Measurements from ENCODE around the gene ZNF48.

Gene ZNF48

DNA sequence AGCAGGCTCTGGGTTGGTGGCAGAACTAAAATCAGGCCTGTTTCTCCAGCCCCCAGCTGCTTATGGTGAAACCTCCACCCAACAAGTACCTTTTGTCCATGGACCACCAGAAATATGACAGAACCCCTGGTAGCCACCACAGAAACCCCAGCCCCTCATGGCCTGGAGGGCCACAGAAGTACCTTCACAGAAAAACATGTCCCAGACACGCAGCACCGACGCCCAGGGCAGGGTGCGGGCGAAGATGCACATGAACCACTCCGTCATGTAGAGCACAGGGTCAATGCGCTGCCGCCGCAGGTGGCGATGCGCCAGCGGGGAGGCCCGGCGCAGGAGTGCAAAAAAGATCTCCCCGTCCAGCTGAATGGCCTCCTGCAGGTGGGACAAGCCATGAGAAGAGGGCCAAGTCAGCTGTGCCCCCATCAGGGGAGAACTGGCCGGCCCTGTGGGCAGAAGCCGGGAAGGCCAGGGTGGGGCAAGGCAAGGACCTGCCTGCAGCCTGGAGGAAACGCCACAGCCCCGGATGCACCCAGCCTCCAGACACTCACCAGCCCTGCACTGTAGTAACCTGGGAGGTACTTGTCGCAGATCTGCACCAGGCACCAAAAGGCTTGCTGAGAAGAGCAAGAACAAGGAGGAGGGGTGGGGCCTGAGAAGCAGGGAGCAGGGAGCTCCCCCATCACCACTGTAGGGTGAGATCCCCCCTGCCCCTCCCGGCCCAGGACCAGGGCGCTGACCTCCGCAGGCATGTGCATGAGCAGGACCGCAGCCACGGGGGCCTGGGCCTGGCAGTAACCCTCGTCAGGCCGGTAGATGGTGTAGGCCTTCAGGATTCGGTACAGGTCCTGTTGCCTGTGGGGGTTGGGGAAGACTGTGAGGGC is 36.0 kb upstream of the ZNF48 start:
- DNase-seq: no peak

DNA sequence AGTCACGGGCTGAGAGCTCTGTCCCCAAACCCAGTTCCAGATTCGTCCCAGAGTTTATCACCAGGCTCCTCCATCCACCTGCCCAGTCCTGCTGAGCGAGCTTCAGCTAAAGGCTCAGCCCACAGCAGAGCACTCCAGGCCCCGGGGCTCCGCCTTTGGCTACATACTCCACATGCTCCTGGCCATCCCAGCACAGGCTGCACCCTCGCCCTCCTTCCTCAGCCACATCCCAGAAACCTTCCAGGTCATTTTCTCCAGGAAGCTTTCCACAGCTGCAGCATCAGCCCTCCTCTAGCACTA is 35.4 kb upstream of the ZNF48 start:
- DNase-seq: no peak

DNA sequence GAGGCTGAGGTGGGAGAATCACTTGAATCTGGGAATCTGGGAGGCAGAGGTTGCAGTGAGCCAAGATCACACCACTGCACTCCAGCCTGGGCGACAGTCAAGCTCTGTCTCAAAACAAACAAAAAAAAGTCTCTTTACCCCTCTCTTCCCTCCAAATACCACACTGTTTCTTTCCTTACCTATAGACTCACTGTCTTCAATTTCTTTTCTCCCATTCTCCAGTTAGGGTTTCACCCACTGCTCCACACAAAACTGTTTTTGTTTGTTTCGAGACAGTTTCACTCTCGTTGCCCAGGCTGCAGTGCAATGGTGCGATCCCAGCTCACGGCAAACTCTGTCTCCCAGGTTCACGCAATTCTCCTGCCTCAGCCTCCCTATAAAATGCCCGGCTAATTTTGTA is 34.0 kb upstream of the ZNF48 start:
- DNase-seq: no peak

DNA sequence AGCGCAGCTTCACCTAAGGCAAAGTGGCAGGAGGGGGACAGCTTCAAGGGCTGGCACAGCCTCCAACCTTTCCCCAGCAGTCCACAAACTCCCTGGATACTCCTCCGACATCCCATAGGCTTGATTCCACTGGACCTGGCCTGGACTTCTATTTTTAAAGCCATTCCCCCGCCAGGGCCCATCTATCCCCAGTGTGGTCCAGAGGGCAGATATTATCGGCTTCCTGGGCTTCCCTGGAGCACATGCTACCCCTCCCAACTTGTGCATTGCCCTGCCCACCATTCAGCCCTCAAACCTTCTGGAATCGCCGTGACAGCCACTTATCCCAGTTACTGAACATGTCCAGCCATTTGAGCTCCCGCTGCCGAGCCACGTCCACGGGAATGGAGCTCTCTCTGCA is 30.0 kb upstream of the ZNF48 start:
- no peak for DNase-seq

DNA sequence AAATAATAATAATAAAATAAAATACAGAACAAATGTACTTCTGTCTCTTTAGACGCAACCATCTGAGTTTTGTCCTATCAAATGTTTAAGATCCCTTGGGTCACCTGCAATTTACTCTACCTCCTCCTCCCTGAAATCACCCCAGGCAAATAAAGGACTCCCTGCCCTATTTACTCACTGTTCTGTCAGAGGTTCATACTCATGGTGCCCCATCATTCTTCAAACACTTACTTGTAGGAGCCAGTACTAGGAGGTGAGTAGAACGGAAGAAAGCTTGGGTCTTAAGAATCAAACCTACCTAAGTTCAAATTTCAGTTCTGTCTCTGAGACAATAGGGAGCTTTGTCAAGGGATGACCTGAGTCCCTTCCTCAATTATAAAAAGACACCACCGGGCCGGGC is 28.7 kb upstream of the ZNF48 start:
- DNase-seq: no peak

DNA sequence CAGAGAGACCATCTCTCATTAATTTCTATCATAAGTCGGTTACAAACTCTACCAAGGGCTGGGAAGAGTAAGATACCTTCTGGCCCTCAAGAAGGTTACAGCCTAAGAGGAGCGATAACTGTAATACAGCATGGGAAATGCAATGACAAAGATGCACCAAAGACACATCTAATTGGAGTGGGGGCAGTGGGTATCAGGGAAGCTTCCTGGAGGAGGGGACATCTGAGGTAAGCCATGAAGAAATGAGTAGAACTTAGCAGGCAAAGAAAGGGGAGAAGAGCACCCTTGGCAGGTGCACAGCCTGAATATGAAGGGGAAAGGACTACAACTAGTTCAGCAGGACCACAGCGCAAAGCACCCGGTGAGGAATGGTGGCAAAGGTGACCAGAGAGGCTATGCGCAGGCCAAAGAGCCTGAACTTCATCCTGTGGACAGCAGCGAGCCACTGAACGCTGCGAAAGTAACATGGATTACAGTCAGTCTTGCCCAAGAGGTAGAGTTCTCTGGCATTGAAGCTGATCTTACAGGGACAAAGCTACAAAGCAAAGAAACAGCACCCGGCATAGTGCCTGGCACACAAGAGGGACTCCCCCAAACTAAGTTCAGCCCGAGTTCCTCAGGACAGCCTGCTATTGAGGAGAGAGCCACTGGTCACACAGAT is 27.7 kb upstream of the ZNF48 start:
- DNase-seq: no peak

DNA sequence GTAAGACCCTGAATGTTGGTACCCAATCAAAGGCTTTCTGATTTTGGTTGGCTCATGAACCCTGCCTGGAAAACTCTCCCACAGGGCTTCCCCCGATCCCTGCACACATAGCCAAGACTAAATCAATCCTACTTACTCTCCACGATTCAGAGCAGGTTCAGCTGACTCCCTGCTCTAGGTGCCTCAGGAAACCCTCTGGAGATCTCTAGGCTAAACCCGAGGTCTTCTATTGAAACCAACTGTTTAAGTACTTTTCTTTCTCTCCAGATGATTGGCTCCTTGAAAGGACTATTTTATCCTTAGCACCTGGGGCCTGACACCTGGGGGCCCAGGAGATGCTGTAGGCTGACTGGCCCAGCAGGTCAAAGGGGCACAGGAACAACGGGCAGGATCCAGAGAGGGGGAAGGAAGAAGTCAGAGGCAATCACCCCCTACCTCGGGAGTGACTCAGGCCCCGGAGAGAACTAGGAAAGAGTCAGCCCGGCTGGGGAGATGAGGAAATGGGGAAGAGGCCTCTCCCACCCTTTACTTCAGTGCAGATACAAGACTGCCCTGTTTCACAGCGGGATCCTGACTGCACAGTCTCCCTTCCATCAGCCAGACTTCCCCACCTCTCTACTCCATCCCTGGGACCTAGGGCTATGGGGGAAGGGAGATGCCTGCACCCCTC is 27.0 kb upstream of the ZNF48 start:
- DNase-seq: peak; percentile 23

DNA sequence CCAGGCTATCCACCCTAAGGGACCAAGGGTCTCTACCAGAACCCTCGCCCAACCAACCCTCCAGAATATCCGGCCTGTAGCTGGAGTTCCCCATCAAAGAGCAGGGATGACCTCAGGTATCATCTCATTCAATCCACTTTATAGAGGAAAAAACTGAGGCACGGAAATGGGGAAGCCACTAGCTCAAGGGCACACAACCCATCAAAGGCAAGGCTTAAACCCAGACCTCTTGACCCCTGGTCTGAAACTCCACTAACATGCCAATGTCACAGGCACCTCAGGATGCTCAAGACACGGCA is 26.5 kb upstream of the ZNF48 start:
- no peak for DNase-seq

DNA sequence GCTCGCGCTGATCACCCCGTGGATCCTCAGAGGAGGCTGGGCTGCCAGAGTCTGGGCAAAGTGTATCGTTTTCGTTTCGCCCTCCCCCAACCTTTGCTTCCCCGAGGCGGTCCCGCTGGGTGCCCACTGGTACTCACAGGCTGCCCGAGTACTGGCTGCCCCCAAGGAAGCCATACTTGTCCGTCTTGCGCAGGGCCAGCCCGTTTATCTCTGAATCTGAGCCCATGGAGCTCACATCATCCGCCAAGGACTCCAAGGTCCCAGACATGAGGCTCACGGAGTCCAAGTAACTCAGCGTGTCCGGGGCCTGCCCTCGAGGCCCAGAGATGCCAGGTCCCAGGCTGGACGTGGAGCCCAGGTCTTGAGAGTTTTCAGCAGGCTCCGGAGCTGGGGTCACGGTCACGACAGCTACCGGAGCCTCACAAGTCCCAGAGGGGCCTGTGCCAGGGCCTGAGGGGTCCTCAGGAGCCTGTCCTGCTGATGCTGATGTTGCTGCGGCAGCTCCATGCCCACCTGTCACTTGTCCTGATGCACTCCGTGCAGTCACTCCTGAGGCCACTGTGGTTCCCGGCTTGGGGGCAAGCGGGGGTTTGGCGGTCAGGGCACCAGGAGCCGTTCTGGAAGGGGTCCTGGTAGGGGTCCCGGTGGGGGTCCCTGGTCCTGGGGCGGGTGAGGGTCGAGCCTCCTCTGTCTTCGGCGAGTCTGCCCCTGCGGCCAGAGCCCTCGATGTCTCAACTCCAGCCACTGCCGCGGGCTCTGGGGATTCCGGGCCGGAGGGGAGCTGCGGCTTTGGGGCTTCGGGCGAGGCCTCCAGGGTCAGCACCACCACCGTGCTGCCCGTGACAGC is 25.9 kb upstream of the ZNF48 start:
- DNase-seq: no peak

DNA sequence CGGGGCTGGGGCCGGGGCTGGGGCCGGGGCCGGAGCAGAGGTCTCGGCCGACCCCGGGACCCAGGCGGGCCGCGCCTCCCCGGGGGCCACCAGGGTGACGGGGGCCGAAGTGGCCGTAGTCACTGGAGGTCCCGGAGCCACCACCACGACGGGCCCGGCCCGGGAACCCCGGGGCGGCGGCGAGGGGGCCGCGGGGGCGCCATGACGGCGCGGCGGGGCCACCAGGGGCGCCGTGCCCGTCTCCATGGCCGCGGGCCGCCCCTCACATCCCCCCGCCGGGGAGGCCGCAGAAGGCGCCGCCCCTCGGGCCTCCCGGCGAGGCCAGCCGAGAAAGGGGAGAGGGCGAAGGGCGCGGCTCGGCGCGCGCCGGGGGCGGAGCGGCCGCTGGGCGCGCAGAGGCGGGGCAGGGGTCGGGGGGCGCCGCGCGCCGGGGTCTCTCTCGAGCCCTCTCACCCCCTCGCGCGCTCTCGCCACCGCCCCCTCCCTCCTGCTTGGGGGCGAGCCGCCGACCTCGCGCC is 25.2 kb upstream of the ZNF48 start:
- DNase-seq: no peak

DNA sequence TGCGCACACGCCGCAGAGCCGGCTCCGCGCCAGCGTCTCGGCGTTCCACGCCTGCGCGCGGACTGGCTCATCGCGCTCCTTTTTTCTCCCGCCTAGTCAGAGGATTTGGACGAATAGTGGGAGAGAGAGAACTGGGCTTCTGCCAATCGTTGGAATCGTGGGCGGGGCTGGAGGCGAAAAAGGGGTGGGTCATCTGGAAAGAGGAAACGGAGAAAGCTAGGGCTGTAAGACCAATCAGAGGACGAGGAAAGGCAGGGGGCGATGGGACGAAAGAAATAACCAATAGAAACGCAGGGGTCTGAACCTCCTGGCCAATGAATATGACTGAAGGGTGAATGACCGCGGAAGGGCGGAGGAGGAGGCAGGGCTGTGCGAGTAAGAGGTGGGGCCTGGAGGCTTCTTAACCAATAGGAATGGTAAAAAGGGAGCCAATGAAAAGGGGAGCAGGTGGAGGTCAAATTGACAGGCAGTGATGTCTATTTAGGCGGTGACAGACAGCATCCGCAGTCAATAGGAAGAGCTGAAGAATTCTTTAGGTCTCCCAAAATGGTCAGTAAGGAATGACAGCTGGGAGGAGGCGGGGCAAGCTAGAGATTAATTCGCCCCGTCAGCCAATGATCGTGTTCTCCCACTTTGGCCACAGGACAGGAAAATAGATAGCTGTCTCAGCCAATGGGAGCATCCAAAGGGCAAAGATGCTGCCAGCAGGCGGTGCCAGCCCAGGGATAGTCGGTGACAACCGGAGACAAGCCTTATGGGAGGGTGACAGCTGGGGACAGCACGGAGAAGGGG is 24.6 kb upstream of the ZNF48 start, which contains the start of gene TBC1D10B:
Gene TBC1D10B (minus strand): TSS at position 39 of the 792 bp plus-strand sequence. CDS start 311 bp downstream, outside the sequence.
- DNase-seq: peak; percentile 100

DNA sequence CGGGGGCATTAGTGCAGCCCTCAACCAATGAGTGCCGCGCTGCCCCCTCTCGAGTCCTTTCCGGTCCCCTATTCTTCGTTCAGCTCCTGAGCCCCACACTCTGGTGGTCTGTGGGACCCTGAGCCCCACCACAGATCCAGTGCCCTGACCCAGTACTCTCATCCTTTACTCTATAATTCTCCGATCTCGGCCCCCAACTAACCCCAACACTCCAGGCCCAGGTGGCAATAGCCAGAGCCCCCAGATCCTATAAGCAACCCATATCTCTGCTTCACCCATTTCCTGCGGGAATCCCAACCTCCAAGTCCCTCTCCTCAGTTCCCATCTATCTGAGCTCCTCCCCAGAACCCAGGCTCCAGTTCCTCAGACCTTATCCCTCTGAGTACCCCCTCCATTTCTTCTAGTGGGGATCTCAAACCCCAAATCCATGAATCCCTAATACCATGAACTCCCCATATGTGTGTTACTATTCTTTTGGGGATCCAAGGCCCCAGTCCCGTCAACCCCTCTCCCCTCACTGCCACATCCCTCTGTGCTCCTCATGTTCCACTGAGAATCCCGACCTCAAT is 23.9 kb upstream of the ZNF48 start:
- no peak for DNase-seq

DNA sequence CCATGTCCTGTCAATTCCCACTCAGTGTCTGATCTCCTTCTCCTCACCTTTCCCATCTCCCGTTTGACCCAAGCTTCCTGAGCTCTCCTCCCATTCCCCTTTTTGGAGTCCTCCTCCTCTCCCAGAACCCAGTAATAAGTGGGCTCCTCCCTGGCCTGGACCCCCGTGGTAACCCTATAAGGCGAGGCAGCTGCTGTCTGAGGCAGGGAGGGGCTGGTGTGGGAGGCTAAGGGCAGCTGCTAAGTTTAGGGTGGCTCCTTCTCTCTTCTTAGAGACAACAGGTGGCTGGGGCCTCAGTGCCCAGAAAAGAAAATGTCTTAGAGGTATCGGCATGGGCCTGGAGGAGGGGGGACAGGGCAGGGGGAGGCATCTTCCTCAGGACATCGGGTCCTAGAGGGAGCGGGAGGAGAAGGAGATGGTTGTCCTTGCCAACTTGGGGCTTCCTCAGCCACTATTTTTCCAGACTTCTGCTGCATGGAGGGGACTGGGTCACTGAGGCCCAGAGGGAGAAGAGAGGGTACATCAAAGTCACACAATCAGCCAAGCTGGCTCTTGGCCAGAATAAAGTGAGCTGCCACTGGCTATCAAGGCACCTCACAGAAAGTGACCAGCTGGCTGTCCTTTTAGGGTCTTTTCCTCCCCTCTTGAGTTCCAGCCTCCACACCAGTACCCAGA is 23.0 kb upstream of the ZNF48 start:
- no peak for DNase-seq

DNA sequence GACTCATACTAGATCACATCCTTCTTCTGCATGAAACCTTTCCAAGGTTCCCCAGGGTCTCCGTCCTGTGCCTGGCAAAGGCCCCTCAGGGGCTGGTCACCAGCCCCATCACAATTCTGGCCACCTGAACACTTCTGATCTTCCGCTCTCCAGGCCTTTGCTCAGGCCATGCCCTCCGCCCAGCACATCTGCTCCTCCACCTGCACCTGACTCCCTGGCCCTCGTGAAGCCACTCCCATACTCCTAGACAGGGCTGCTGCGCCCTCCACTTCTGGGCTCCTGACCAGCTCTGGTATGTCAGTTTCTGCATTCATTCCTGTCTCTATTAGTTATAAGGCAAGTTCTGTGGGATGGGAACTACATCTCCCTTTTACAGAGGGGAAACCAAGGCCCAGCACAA is 22.5 kb upstream of the ZNF48 start:
- no peak for DNase-seq

DNA sequence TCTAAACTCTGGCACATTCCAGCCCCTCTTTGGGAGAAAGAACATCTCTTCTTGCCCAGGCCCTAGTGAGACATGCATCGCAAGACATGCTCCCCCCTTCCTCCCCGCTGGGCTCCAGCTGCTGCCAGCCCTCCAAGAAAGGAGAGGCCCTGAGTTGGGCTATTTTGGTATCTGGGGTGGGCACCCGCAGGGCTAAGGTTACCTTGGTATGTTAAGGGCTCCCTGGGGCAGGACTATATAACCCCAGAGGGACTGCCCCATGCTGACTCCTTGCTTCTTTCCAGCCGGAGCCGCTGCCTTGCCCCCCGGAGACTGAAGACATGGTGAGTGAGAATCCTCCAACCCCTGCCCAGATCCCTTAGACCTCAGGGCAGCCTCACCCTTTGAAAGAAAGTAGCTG is 20.7 kb upstream of the ZNF48 start, which contains the start of gene MYL11:
Gene MYL11 (plus strand): TSS at position 265 of the 400 bp plus-strand sequence. CDS start 56 bp downstream, at position 321.
- no peak for DNase-seq

DNA sequence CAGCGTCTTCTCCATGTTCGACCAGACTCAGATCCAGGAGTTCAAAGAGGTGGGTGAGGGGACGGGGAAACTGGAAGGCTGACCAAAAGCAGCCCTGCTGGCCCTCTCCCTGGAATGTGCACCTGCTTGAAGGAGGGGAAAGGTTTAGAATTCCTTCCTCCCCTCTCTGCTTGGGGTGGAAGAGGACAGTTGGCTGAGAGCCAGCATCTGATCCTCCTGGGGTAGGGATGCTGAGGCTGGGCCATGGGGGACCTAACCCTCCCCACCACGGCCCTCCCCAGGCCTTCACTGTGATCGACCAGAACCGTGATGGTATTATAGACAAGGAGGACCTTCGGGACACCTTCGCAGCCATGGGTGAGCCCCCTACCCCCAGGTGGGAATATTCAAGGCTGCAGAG is 19.4 kb upstream of the ZNF48 start:
- DNase-seq: no peak

DNA sequence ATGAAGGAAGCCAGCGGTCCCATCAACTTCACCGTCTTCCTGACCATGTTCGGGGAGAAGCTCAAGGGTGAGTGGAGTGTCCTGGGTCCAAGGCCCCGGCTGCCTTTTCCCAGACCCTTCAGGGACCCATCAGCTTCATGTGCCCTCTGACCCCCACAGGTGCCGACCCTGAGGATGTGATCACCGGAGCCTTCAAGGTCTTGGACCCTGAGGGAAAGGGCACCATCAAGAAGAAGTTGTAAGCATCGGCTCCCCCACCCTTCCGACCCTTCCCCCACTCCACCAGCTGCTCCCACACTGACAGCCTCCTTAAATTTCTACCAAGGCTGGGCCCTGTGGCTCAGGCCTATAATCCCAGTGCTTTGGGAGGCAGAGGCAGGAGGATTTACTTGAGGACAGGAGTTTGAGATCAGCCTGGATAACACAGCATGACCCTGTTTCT is 18.7 kb upstream of the ZNF48 start:
- no peak for DNase-seq

DNA sequence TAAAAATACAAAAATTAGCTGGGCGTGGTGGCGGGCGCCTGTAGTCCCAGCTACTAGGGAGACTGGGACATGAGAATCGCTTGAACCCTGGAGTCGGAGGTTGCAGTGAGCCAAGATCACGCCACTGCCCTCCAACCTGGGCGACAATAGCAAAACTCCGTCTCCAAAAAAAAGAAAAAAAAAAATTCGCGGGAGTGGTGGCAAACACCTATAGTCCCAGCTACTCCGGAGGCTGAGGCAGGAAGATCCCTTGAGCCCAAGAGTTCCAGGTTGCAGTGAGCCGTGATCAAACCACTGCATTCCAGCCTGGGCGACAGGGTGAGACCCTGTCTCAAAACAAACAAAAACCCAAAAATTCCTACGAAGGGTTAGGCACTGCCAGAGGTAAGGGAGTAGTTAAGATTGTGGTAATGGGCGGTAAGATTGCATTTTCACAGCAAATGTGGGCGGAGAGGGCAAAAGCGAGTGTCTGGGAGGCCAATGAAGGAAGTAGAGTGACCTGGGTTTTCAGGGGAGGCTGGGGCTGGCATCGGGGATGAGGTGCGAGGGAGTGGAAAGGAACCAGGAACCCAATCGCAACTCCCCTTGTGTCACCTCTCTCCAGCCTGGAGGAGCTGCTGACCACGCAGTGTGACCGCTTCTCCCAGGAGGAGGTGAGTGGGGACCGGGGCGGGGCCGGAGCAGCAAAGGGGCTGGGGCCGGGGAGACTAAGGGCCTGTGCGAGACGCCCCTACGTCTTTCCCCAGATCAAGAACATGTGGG is 18.0 kb upstream of the ZNF48 start:
- DNase-seq: no peak

DNA sequence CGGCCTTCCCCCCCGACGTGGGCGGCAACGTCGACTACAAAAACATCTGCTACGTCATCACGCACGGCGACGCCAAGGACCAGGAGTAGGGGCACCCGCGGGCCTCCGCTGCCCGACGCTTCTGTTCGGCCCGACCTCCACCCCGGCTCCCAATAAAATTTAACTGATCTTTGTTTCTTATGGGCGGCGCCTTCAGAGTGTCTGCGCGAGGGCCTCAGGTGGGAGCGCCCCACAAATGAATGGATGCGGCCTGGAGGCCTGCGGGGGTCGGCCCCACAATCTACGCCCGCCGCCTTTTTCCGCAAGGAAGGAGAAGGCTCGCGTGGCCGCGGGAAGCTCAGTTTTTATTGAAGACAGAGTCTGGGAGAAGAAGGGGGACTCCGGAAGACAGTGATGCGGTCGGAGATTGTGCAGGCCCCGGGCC is 17.4 kb upstream of the ZNF48 start:
- peak; percentile 39 for DNase-seq

Data from amniotic stem cell (primary cell).